Sigmoid colon (tissue), 4 donors: Measurements from ENCODE around the gene ETF1.

Experiments used
- CTCF ChIP-seq, 4 experiments: fragments of 450-650 bp in 3 of 4; fragments of 200-600 bp in 1 of 4; IDR thresholded peaks; one replicate each; pipeline ENCODE4 v1.5.1; 2016 to 2019; ENCODE audit warnings: antibody characterized with exemption in 4 of 4, mild to moderate bottlenecking in 3 of 4, moderate library complexity in 2 of 4
- EP300 ChIP-seq, 4 donors: sonication (generic); formaldehyde crosslinking; IDR thresholded peaks; one replicate each; pipeline ENCODE4 v1.6.1; 2017; ENCODE audit warnings: antibody characterized with exemption in 4 of 4
- POLR2A ChIP-seq, 2 donors: fragments of 450-650 bp; IDR thresholded peaks; one replicate each; pipeline ENCODE4 v1.6.1; 2016; ENCODE audit warnings: antibody characterized with exemption in 2 of 2, mild to moderate bottlenecking in 2 of 2, moderate library complexity in 2 of 2
- POLR2AphosphoS5 ChIP-seq, 4 donors: sonication (generic); formaldehyde crosslinking; IDR thresholded peaks; one replicate each; pipeline ENCODE4 v1.6.1; 2017; ENCODE audit warnings: antibody characterized with exemption in 4 of 4

GRCh38 chr5:138529812-138530211 is 13.2 kb downstream of the ETF1 start:
- TF ChIP-seq CTCF (IDR thresholded peaks at IDR 0.05) (no peak), POLR2AphosphoS5 (IDR thresholded peaks at IDR 0.05) (no peak), POLR2A (IDR thresholded peaks at IDR 0.05) (no peak), EP300 (IDR thresholded peaks at IDR 0.05) (no peak)
